Ovary (tissue), 3 donors: Measurements from ENCODE around the gene HRH2.

Experiments
- CTCF ChIP-seq, 3 donors: fragments of 450-650 bp in 2 of 3; fragments of 200-600 bp in 1 of 3; IDR thresholded peaks; one replicate each; pipeline versions ENCODE4 v1.5.1 to v1.8.0; 2016 to 2022; ENCODE audit warnings: antibody characterized with exemption in 3 of 3, mild to moderate bottlenecking in 1 of 3
- EP300 ChIP-seq: sonication (generic); formaldehyde crosslinking; IDR thresholded peaks from one replicate; pipeline ENCODE4 v1.6.1; 2017; ENCODE audit warnings: antibody characterized with exemption
- POLR2A ChIP-seq: fragments of 450-650 bp; IDR thresholded peaks from one replicate; pipeline ENCODE4 v1.6.1; 2017; ENCODE audit warnings: antibody characterized with exemption, mild to moderate bottlenecking, moderate library complexity
- donor health status: DM: no; HTN: no; CAD: no.

GRCh38 chr5:175680463-175680862 is 22.6 kb downstream of the HRH2 start:
- TF ChIP-seq EP300 (no peak), CTCF (IDR thresholded peaks at IDR 0.05) (no peak), POLR2A (no peak)
